GM10248 (cell line): ENCODE results near the gene EGLN3.

Experiments
- CTCF ChIA-PET: fragments of 300-600 bp; sonication (Branson Sonifier 250); formaldehyde crosslinking; extraction: SDS; loops from one replicate; lab custom pipeline; 2021; ENCODE audit warnings: antibody characterized with exemption; lab: Yijun Ruan, JAX
- POLR2A ChIA-PET: fragments of 350-650 bp; sonication (Branson Sonifier 250); formaldehyde crosslinking; extraction: SDS; loops from one replicate; lab custom pipeline; 2020; ENCODE audit warnings: antibody characterized with exemption; lab: Yijun Ruan, JAX
- DNase-seq: peaks from one replicate; pipeline ENCODE4 v3.0.0; 2012; ENCODE audit errors: extremely low spot score
- TF ChIP-seq, protein P1 (sequence below): IDR thresholded peaks from 2 replicates; pipeline ENCODE4 v1.5.1; 2012; ENCODE audit warnings: mild to moderate bottlenecking, low read depth; ENCODE audit errors: extremely low read depth, missing control alignments, control extremely low read depth

EGLN3 gene

DNA sequence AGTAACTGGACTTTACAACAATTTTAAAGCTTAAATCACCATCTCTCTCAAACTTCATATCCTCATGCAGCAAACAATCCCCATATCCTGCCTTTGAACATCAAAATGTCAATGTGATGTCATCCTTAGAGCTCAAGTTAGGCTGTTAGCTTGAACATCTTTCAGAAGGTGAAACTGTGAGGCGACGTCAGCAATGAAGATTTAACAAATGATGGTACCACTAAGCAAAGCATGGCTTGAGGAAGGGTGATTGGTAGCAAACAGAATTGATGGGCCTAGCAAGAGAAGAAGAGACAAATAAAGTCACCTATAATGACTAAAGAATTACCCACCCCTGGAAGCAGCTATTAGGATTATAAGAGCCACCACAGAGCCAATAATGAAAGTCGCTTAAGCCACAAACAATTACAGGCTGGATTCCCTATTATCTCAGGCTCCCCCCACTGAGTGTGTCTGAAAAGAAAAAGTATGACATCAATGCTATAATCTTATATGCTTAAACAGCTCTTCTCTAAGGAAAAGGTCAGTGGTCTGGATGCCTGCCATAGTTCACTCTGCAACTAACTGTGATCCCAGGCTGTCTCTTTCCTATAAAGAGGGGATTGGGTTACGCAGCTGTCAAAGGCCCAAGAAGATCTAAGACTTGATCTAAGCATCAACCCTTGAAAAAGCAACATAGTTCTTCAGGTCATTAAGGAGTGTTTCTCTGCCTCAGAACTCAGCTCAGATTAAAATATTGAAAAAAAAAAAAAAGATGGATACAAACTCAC is 18.1 kb downstream of the EGLN3 start:
- POLR2A ChIA-PET, result no interaction called here
- DNase-seq, result no peak
- CTCF ChIA-PET, result interaction anchor here (1.2 kb wide), 1 partner anchor 10 kb away, joined by 3 read pairs; no protein-coding TSS in a partner anchor
- TF ChIP-seq, protein P1, sequence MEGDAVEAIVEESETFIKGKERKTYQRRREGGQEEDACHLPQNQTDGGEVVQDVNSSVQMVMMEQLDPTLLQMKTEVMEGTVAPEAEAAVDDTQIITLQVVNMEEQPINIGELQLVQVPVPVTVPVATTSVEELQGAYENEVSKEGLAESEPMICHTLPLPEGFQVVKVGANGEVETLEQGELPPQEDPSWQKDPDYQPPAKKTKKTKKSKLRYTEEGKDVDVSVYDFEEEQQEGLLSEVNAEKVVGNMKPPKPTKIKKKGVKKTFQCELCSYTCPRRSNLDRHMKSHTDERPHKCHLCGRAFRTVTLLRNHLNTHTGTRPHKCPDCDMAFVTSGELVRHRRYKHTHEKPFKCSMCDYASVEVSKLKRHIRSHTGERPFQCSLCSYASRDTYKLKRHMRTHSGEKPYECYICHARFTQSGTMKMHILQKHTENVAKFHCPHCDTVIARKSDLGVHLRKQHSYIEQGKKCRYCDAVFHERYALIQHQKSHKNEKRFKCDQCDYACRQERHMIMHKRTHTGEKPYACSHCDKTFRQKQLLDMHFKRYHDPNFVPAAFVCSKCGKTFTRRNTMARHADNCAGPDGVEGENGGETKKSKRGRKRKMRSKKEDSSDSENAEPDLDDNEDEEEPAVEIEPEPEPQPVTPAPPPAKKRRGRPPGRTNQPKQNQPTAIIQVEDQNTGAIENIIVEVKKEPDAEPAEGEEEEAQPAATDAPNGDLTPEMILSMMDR, result no peak

DNA sequence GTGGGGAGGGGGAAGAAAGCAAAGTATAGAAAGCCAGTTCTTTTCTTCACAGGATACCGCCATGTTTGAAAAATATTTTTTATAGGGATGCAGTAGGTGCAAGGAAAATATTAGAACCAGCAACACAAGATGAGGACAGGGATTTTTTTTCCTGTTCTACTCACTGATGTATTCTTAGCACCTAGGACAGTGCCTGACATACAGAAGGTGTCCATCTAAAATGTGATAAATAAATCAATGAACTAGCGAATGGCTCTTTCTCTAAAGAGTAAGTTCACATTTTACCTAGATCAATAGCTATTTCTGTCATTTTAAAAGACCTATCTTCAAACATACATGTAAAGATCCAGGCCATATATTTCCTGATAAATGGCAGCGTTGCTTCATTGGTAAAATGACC is 18.8 kb downstream of the EGLN3 start:
- DNase-seq, result no peak
- TF ChIP-seq, protein P1, result no peak
- POLR2A ChIA-PET, result no interaction called here
- CTCF ChIA-PET, result interaction anchor here (1.2 kb wide), 1 partner anchor 11 kb away, joined by 3 read pairs; no protein-coding TSS in a partner anchor

DNA sequence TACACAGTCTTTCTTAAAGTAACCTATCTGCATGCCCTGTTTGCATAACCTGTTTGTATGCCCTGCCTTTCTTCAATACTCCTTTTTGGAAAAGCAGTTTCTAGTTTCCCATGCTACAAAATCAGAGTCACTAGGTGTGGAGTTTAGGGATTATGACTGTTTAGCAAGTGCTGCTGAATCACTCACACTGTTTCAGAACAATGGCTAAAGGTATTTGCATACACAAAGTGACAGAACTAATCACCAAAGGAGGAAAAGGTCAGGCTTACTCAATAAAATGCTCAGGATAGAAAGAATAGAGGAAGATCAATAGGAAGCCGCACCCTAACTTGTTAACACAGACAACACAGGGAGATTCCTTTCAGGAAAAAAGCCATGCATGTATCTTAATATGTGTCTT is 19.4 kb downstream of the EGLN3 start:
- TF ChIP-seq, protein P1, result no peak
- DNase-seq, result no peak
- ChIA-PET CTCF (interaction anchor here (1.2 to 2.0 kb wide), 2 partner anchors 12 to 13 kb away, joined by 3 to 5 read pairs; no protein-coding TSS in a partner anchor), POLR2A (no interaction called here)

DNA sequence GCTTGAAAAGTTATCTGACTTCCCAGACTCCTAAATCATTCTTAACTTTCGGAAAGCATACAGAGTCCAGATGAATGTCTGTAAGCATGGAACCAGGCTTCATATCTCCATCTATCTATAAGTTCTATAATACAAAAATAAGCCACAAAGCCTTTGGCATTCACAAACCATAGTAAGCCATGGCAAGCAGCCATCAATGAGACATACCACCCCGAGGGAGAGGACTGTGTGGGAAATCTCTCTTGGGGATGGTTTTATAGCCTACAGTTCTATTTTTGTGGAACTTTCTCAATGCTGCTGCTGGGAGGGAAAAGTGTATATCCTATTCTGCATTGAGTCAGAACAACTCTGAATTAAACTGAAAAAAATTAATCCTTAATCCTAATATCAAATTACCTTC is 20.4 kb downstream of the EGLN3 start:
- CTCF ChIA-PET, result interaction anchor here (2.0 to 2.2 kb wide), 2 partner anchors 12 to 81 kb away, joined by 5 read pairs; no protein-coding TSS in a partner anchor

DNA sequence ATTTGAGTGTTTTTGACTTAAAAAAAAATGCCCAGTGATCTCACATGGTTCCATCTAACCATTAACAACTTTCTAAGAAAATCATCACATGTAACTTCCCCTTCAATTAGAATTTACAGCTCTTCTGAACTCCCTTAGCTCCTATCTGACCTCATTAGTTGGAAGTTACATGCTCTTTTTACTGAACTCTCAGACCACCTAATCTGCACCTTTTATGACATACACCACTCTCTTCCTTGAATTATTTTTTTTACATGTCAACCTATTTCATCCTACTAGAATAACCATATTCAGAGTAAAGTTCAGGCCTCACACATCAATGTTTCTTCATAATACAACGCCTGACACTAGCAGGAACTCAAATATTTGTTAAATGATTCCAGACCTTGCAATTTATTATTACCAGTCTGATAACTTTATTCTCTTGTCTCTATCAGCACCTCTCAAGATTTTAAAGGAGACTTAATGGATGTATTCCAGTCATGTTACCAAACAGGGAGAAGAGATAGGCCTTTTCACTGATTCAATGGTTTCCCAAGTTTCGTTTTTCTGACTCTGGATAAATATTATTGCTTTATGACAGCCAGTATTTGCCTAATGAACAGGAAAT is 21.0 kb downstream of the EGLN3 start:
- POLR2A ChIA-PET, result no interaction called here
- TF ChIP-seq, protein P1, result no peak
- no peak for DNase-seq
- CTCF ChIA-PET, result interaction anchor here (1.2 to 2.2 kb wide), 4 partner anchors 11 to 81 kb away, joined by 3 to 8 read pairs (median 5); no protein-coding TSS in a partner anchor

More for the DNA sequence above, 20.4 kb downstream of the EGLN3 start:
- TF ChIP-seq, protein P1, result no peak
- DNase-seq, result no peak
- POLR2A ChIA-PET, result no interaction called here

DNA sequence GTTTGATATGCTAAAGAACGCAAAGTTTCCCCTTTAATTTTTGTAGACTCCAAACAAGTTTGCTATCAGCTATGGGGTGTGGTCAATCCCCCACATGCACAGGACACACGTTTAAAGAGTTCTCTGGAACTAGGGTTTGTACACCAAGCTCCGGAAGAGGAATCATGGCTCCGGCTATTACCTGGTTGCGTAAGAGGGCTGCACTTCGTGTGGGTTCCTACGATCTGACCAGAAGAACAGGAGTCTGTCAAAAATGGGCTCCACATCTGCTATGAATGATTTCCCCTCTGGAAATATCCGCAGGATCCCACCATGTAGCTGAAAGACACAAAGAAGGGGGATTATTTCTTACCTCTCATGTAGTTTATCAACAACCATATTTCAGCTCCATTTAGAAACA is 22.0 kb downstream of the EGLN3 start:
- no peak for DNase-seq
- ChIA-PET POLR2A (no interaction called here), CTCF (interaction anchor here (1.0 to 2.2 kb wide), 5 partner anchors 16 to 169 kb away, joined by 3 to 8 read pairs (median 4); no protein-coding TSS in a partner anchor)
- TF ChIP-seq, protein P1, result no peak
